Mesenchymal stem cell (in vitro differentiated cells and primary cell): ENCODE results near the gene WWTR1.

Experiments
- DNase-seq: peaks from one replicate; pipeline ENCODE4 v3.0.0-alpha.2; 2013
- H2AFZ ChIP-seq: one replicate; pipeline ENCODE4 v1.6.1; 2013; ENCODE audit warnings: low read depth, mild to moderate bottlenecking, control low read depth, inconsistent platforms, low read length, moderate library complexity
- H2AK5ac ChIP-seq: 2 replicates; pipeline ENCODE4 v1.6.1; 2013; ENCODE audit warnings: low read length, moderate library complexity, mild to moderate bottlenecking, inconsistent platforms; ENCODE audit not compliant: severe bottlenecking
- H2BK120ac ChIP-seq: one replicate; pipeline ENCODE4 v1.6.1; 2013; ENCODE audit warnings: low read depth, mild to moderate bottlenecking, inconsistent platforms, low read length, moderate library complexity
- H2BK12ac ChIP-seq, 2 experiments: one replicate each; pipeline ENCODE4 v1.6.1; 2013; ENCODE audit warnings: inconsistent platforms in 2 of 2, low read length in 2 of 2, mild to moderate bottlenecking in 2 of 2, moderate library complexity in 2 of 2, control low read depth in 1 of 2
- H2BK15ac ChIP-seq: one replicate; pipeline ENCODE4 v1.6.1; 2013; ENCODE audit warnings: mild to moderate bottlenecking, low read depth, inconsistent platforms; ENCODE audit not compliant: poor library complexity, severe bottlenecking
- H2BK5ac ChIP-seq: 2 replicates; pipeline ENCODE4 v1.6.1; 2013; ENCODE audit warnings: low read depth, mild to moderate bottlenecking, low read length, control low read depth, inconsistent platforms; ENCODE audit not compliant: poor library complexity, severe bottlenecking
- H3K14ac ChIP-seq, 2 experiments: one replicate each; pipeline ENCODE4 v1.6.1; 2013; ENCODE audit warnings: inconsistent platforms in 2 of 2, low read length in 2 of 2, control low read depth in 1 of 2, mild to moderate bottlenecking in 1 of 2, moderate library complexity in 1 of 2
- H3K18ac ChIP-seq, 2 experiments: one replicate each; pipeline ENCODE4 v1.6.1; 2013; ENCODE audit warnings: inconsistent platforms in 2 of 2, low read length in 2 of 2, control low read depth in 1 of 2, low read depth in 1 of 2, mild to moderate bottlenecking in 1 of 2
- H3K23ac ChIP-seq, 2 experiments: one replicate each; pipeline ENCODE4 v1.6.1; 2013; ENCODE audit warnings: inconsistent platforms in 2 of 2, low read length in 2 of 2, mild to moderate bottlenecking in 2 of 2, moderate library complexity in 2 of 2, control low read depth in 1 of 2
- H3K27ac ChIP-seq: 2 replicates; pipeline ENCODE4 v1.5.1; 2013; ENCODE audit warnings: mild to moderate bottlenecking, moderate library complexity, low read length, control low read depth, inconsistent platforms; ENCODE audit not compliant: poor library complexity, severe bottlenecking
- H3K27me3 ChIP-seq, 2 experiments: 2 replicates each; pipeline versions ENCODE4 v1.6.1 to v1.7.0; 2013; ENCODE audit warnings: low read length in 2 of 2, mild to moderate bottlenecking in 2 of 2, moderate library complexity in 2 of 2, control low read depth in 1 of 2, inconsistent platforms in 1 of 2; ENCODE audit not compliant: control insufficient read depth in 1 of 2, insufficient read depth in 1 of 2
- H3K36me3 ChIP-seq, 2 experiments: 2 replicates each; pipeline versions ENCODE4 v1.6.1 to v1.7.0; 2013; ENCODE audit warnings: low read length in 2 of 2, control low read depth in 1 of 2, inconsistent platforms in 1 of 2, low read depth in 1 of 2, mild to moderate bottlenecking in 1 of 2; ENCODE audit not compliant: insufficient read depth in 2 of 2, control insufficient read depth in 1 of 2
- H3K4ac ChIP-seq, 2 experiments: one replicate each; pipeline ENCODE4 v1.6.1; 2013; ENCODE audit warnings: inconsistent platforms in 2 of 2, low read length in 2 of 2, mild to moderate bottlenecking in 2 of 2, moderate library complexity in 2 of 2, control low read depth in 1 of 2, low read depth in 1 of 2
- H3K4me1 ChIP-seq: 2 replicates; pipeline ENCODE4 v1.6.1; 2013; ENCODE audit warnings: low read depth, low read length, control low read depth; ENCODE audit not compliant: control insufficient read depth, insufficient read depth
- H3K4me2 ChIP-seq: 2 replicates; pipeline ENCODE4 v1.6.1; 2013; ENCODE audit warnings: low read length, mild to moderate bottlenecking, inconsistent platforms; ENCODE audit not compliant: poor library complexity, severe bottlenecking
- H3K4me3 ChIP-seq, 2 experiments: 2 replicates each; pipeline versions ENCODE4 v1.5.1 to v1.7.0; 2013; ENCODE audit warnings: low read length in 2 of 2, mild to moderate bottlenecking in 2 of 2, control low read depth in 1 of 2, low read depth in 1 of 2; ENCODE audit not compliant: insufficient read depth in 1 of 2
- H3K79me1 ChIP-seq: replicated peaks from 2 replicates; pipeline ENCODE4 v1.6.1; 2013; ENCODE audit warnings: mild to moderate bottlenecking, control low read depth, low read length, inconsistent platforms; ENCODE audit not compliant: poor library complexity, severe bottlenecking
- H3K9ac ChIP-seq: 2 replicates; pipeline ENCODE4 v1.7.0; 2013; ENCODE audit warnings: mild to moderate bottlenecking, low read length, moderate library complexity
- H3K9me3 ChIP-seq: 2 replicates; pipeline ENCODE4 v1.7.0; 2013; ENCODE audit warnings: mild to moderate bottlenecking, low read length; ENCODE audit not compliant: control insufficient read depth
- H4K8ac ChIP-seq: one replicate; pipeline ENCODE4 v1.6.1; 2013; ENCODE audit warnings: inconsistent platforms, mild to moderate bottlenecking, low read length, moderate library complexity
- H4K91ac ChIP-seq: one replicate; pipeline ENCODE4 v1.6.1; 2013; ENCODE audit warnings: mild to moderate bottlenecking, low read length, inconsistent platforms
- WGBS: methylation state at CpG from one replicate; pipeline ENCODE4 v1.1.7; 2013; ENCODE audit warnings: mixed read lengths; 5-methylcytosine and 5-hydroxymethylcytosine counted together

The WWTR1 gene

GRCh38 chr3:149586871-149587270, 71.0 kb downstream of the WWTR1 start:
- H2AFZ ChIP-seq: no peak overlapping the region
- H3K18ac ChIP-seq: no peak overlapping the region
- H3K36me3 ChIP-seq: peaks cover 0 to 16% of the 10 kb centered on the region in 2 experiments
- H3K9ac ChIP-seq: no peak overlapping the region
- no peaks in the 10 kb centered on the region for H3K27me3 ChIP-seq
- H3K4me1 ChIP-seq: peaks cover 16% of the 10 kb centered on the region
- H3K4ac ChIP-seq: no peak overlapping the region
- H3K79me1 ChIP-seq: peaks cover 5% of the 10 kb centered on the region
- peak; percentile 48 for DNase-seq
- no peaks in the 10 kb centered on the region for H3K9me3 ChIP-seq
- H2BK120ac ChIP-seq: no peak overlapping the region
- WGBS: no CpG with 5 or more reads among the region's 1 CpG
- H3K4me3 ChIP-seq: no peak overlapping the region
- H2AK5ac ChIP-seq: no peak overlapping the region
- H2BK5ac ChIP-seq: no peak overlapping the region
- H2BK12ac ChIP-seq: peak overlapping the region in 1 of 2 experiments; percentile 9
- H3K4me2 ChIP-seq: no peak overlapping the region
- no peak overlapping the region for H2BK15ac ChIP-seq
- H3K14ac ChIP-seq: no peak overlapping the region
- H3K27ac ChIP-seq: no peak overlapping the region
- H4K8ac ChIP-seq: no peak overlapping the region
- no peak overlapping the region for H4K91ac ChIP-seq
- H3K23ac ChIP-seq: no peak overlapping the region

- DNase-seq: no peak
- Histone ChIP-seq H3K4me1 (peaks cover 21% of the 10 kb centered on the region), H2BK5ac (no peak overlapping the region), H4K91ac (no peak overlapping the region), H3K4ac (no peak overlapping the region), H2AFZ (no peak overlapping the region), H2BK15ac (no peak overlapping the region), H3K18ac (no peak overlapping the region), H3K9ac (no peak overlapping the region), H3K79me1 (peaks cover 5% of the 10 kb centered on the region), H3K4me2 (no peak overlapping the region), H3K9me3 (no peaks in the 10 kb centered on the region), H4K8ac (no peak overlapping the region), H3K4me3 (no peak overlapping the region), H3K36me3 (peaks cover 0 to 13% of the 10 kb centered on the region in 2 experiments), H3K23ac (no peak overlapping the region), H3K14ac (no peak overlapping the region), H2BK120ac (no peak overlapping the region), H2AK5ac (no peak overlapping the region), H3K27ac (no peak overlapping the region), H3K27me3 (no peaks in the 10 kb centered on the region), H2BK12ac (no peak overlapping the region)
- WGBS: 85% methylated on average over 2 of the region's 2 CpGs
These were observed 72.5 kb downstream of the WWTR1 start for GRCh38 chr3:149585401-149585726.

GRCh38 chr3:149583921-149584635, 73.7 kb downstream of the WWTR1 start:
- H3K4me2 ChIP-seq: no peak overlapping the region
- H3K27ac ChIP-seq: no peak overlapping the region
- H3K27me3 ChIP-seq: no peaks in the 10 kb centered on the region
- H2BK12ac ChIP-seq: peak overlapping the region in 1 of 2 experiments; percentile 3
- peaks cover 23% of the 10 kb centered on the region for H3K4me1 ChIP-seq
- DNase-seq: no peak
- no peak overlapping the region for H2BK15ac ChIP-seq
- H2BK120ac ChIP-seq: no peak overlapping the region
- no peak overlapping the region for H2AFZ ChIP-seq
- H3K14ac ChIP-seq: no peak overlapping the region
- no peak overlapping the region for H3K23ac ChIP-seq
- peak overlapping the region in 1 of 2 experiments; percentile 12 for H3K4me3 ChIP-seq
- no peak overlapping the region for H2BK5ac ChIP-seq
- no peaks in the 10 kb centered on the region for H3K9me3 ChIP-seq
- H3K36me3 ChIP-seq: peaks cover 0 to 6% of the 10 kb centered on the region in 2 experiments
- WGBS: 87% methylated on average over 5 of the region's 5 CpGs
- no peak overlapping the region for H4K8ac ChIP-seq
- peak overlapping the region; percentile 66 for H2AK5ac ChIP-seq
- H3K9ac ChIP-seq: peak overlapping the region; percentile 81
- H3K79me1 ChIP-seq: peaks cover 5% of the 10 kb centered on the region
- no peak overlapping the region for H4K91ac ChIP-seq
- peak overlapping the region in 1 of 2 experiments; percentile 57 for H3K18ac ChIP-seq
- H3K4ac ChIP-seq: peak overlapping the region in 1 of 2 experiments; percentile 33

GRCh38 chr3:149582395-149582794, 75.4 kb downstream of the WWTR1 start:
- Histone ChIP-seq H3K4me2 (no peak overlapping the region), H2AFZ (no peak overlapping the region), H3K9me3 (no peaks in the 10 kb centered on the region), H4K8ac (peak overlapping the region; percentile 29), H3K23ac (no peak overlapping the region), H3K14ac (no peak overlapping the region), H3K36me3 (peaks cover 0 to 6% of the 10 kb centered on the region in 2 experiments), H2BK15ac (no peak overlapping the region), H3K4me1 (peaks cover 27% of the 10 kb centered on the region), H4K91ac (no peak overlapping the region), H3K79me1 (no peaks in the 10 kb centered on the region), H2AK5ac (peak overlapping the region; percentile 59), H3K4me3 (peak overlapping the region in 1 of 2 experiments; percentile 63), H3K9ac (peak overlapping the region; percentile 81), H3K18ac (no peak overlapping the region), H3K27ac (peak overlapping the region; percentile 90), H2BK120ac (no peak overlapping the region), H3K4ac (no peak overlapping the region), H3K27me3 (no peaks in the 10 kb centered on the region), H2BK5ac (no peak overlapping the region), H2BK12ac (no peak overlapping the region)
- DNase-seq: no peak
- WGBS: 95% methylated on average over 6 of the region's 7 CpGs
